Endodermal cell (in vitro differentiated cells): ENCODE data around the gene NKX2-3. TPM values are rescaled to one million over a fixed set of nuclear protein-coding genes. Genes with fewer than 3 reads are reported as not detected.

Source experiments
- DNase-seq: peaks from one replicate; pipeline ENCODE4 v3.0.0-alpha.2; 2017
- H3K27ac ChIP-seq: 2 replicates; pipeline ENCODE4 v1.5.1; 2013; ENCODE audit warnings: mild to moderate bottlenecking, low read depth, low read length, moderate library complexity
- H3K27me3 ChIP-seq: 2 replicates; pipeline ENCODE4 v1.6.1; 2013; ENCODE audit warnings: mild to moderate bottlenecking, low read length, moderate library complexity; ENCODE audit not compliant: insufficient read depth, control insufficient read depth, poor library complexity, severe bottlenecking
- H3K36me3 ChIP-seq: 2 replicates; pipeline ENCODE4 v1.7.0; 2013; ENCODE audit warnings: mild to moderate bottlenecking, low read length, moderate library complexity; ENCODE audit not compliant: control insufficient read depth, insufficient read depth
- H3K4me1 ChIP-seq: one replicate; pipeline ENCODE4 v1.7.0; 2013; ENCODE audit warnings: low read length; ENCODE audit not compliant: control insufficient read depth, insufficient read depth
- H3K4me3 ChIP-seq: 2 replicates; pipeline ENCODE4 v1.5.1; 2013; ENCODE audit warnings: mild to moderate bottlenecking, low read length, moderate library complexity
- H3K9ac ChIP-seq: 2 replicates; pipeline ENCODE4 v1.6.1; 2013; ENCODE audit warnings: mild to moderate bottlenecking, low read length, moderate library complexity; ENCODE audit not compliant: poor library complexity, severe bottlenecking; ENCODE audit errors: extremely low read depth
- H3K9me3 ChIP-seq: 2 replicates; pipeline ENCODE4 v1.6.1; 2013; ENCODE audit warnings: mild to moderate bottlenecking, low read length, moderate library complexity; ENCODE audit not compliant: control insufficient read depth
- H3K27ac Mint-ChIP-seq: 2 replicates; pipeline ENCODE4 v1.8.0; 2020; ENCODE audit warnings: mixed read lengths
- H3K27me3 Mint-ChIP-seq: 2 replicates; pipeline ENCODE4 v1.8.0; 2021; ENCODE audit warnings: mild to moderate bottlenecking, mixed read lengths; ENCODE audit not compliant: insufficient read depth
- H3K36me3 Mint-ChIP-seq: 2 replicates; pipeline ENCODE4 v1.8.0; 2020; ENCODE audit warnings: low read depth, mixed read lengths
- H3K4me1 Mint-ChIP-seq: 2 replicates; pipeline ENCODE4 v1.8.0; 2020; ENCODE audit warnings: mixed read lengths
- H3K4me3 Mint-ChIP-seq: 2 replicates; pipeline ENCODE4 v1.8.0; 2020; ENCODE audit warnings: mild to moderate bottlenecking, moderate library complexity, mixed read lengths
- H3K9me3 Mint-ChIP-seq: 2 replicates; pipeline ENCODE4 v1.8.0; 2020; ENCODE audit warnings: mild to moderate bottlenecking, mixed read lengths
- whole genome bisulfite sequencing, 2 experiments: methylation state at CpG; one replicate each; pipeline versions ENCODE4 v1.1.5 to v1.1.7; 2013; ENCODE audit warnings: missing lambda C conversion rate in 2 of 2, mixed read lengths in 1 of 2; ENCODE audit not compliant: insufficient coverage in 1 of 2, insufficient read length in 1 of 2; 5-methylcytosine and 5-hydroxymethylcytosine counted together
- total RNA-seq, 2 donors: library from RNA; stranded (reverse); fragmentation: NEBNext Ultra II Directional in 1 of 2; extraction: Animal tissue kit (Norgen Biotek cat#: 25700) in 1 of 2; gene quantifications; 2 replicates in 1 of 2; 3 replicates in 1 of 2; pipeline ENCODE4 v1.2.1, GENCODE V29; 2021
- TF ChIP-seq, protein P1 (sequence below): fragments of 200-600 bp; sonication (generic); conservative IDR thresholded peaks from 2 replicates; pipeline ENCODE4 v1.5.0; 2021; ENCODE audit warnings: antibody characterized with exemption, mild to moderate bottlenecking

The NKX2-3 gene
- total RNA-seq, 2 donors from 2014 or later: not detected

GRCh38 chr10:99533496-99534449 is 1.0 kb downstream of the NKX2-3 start:
- 10 to 12% methylated on average over 21 to 38 of the region's 38 CpGs for WGBS, 2 experiments
- Histone ChIP-seq H3K4me3 (no peak overlapping the region), H3K9ac (no peak overlapping the region), H3K36me3 (no peaks in the 10 kb centered on the region), H3K27ac (no peak overlapping the region), H3K27me3 (peaks cover 100% of the 10 kb centered on the region), H3K4me1 (peaks cover 6% of the 10 kb centered on the region), H3K9me3 (peaks cover 8% of the 10 kb centered on the region)
- Mint-ChIP-seq H3K36me3 (no peaks in the 10 kb centered on the region), H3K27me3 (peaks cover 98% of the 10 kb centered on the region), H3K27ac (no peak overlapping the region), H3K9me3 (peaks cover 1% of the 10 kb centered on the region), H3K4me1 (peaks cover 32% of the 10 kb centered on the region), H3K4me3 (peak overlapping the region; percentile 43)
- TF ChIP-seq, protein P1, sequence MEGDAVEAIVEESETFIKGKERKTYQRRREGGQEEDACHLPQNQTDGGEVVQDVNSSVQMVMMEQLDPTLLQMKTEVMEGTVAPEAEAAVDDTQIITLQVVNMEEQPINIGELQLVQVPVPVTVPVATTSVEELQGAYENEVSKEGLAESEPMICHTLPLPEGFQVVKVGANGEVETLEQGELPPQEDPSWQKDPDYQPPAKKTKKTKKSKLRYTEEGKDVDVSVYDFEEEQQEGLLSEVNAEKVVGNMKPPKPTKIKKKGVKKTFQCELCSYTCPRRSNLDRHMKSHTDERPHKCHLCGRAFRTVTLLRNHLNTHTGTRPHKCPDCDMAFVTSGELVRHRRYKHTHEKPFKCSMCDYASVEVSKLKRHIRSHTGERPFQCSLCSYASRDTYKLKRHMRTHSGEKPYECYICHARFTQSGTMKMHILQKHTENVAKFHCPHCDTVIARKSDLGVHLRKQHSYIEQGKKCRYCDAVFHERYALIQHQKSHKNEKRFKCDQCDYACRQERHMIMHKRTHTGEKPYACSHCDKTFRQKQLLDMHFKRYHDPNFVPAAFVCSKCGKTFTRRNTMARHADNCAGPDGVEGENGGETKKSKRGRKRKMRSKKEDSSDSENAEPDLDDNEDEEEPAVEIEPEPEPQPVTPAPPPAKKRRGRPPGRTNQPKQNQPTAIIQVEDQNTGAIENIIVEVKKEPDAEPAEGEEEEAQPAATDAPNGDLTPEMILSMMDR: no peak
- peak; percentile 55 for DNase-seq

GRCh38 chr10:99534450-99534938 is 1.8 kb downstream of the NKX2-3 start:
- WGBS, 2 experiments: 13 to 17% methylated on average over 3 to 25 of the region's 26 CpGs
- Mint-ChIP-seq H3K27me3 (peaks cover 98% of the 10 kb centered on the region), H3K9me3 (peaks cover 1% of the 10 kb centered on the region), H3K36me3 (no peaks in the 10 kb centered on the region), H3K27ac (no peak overlapping the region), H3K4me3 (peak overlapping the region; percentile 41), H3K4me1 (peaks cover 32% of the 10 kb centered on the region)
- H3K27me3 ChIP-seq: peaks cover 100% of the 10 kb centered on the region
- H3K27ac ChIP-seq: no peak overlapping the region
- H3K4me3 ChIP-seq: peak overlapping the region; percentile 53
- H3K9ac ChIP-seq: no peak overlapping the region
- TF ChIP-seq, protein P1: no peak
- DNase-seq: no peak
- no peaks in the 10 kb centered on the region for H3K36me3 ChIP-seq
- peaks cover 6% of the 10 kb centered on the region for H3K4me1 ChIP-seq
- peaks cover 8% of the 10 kb centered on the region for H3K9me3 ChIP-seq

- peaks cover 6% of the 10 kb centered on the region for H3K4me1 ChIP-seq
- no peak overlapping the region for H3K27ac Mint-ChIP-seq
- peak overlapping the region; percentile 41 for H3K4me3 Mint-ChIP-seq
- peak overlapping the region; percentile 53 for H3K4me3 ChIP-seq
- TF ChIP-seq, protein P1: peak; percentile 24
- H3K36me3 Mint-ChIP-seq: no peaks in the 10 kb centered on the region
- peaks cover 1% of the 10 kb centered on the region for H3K9me3 Mint-ChIP-seq
- peaks cover 27% of the 10 kb centered on the region for H3K4me1 Mint-ChIP-seq
- H3K36me3 ChIP-seq: no peaks in the 10 kb centered on the region
- WGBS, 2 experiments: 1% methylated on average over 32 to 100 of the region's 100 CpGs
- DNase-seq: peak; percentile 84
- peaks cover 98% of the 10 kb centered on the region for H3K27me3 Mint-ChIP-seq
- no peak overlapping the region for H3K27ac ChIP-seq
- peaks cover 100% of the 10 kb centered on the region for H3K27me3 ChIP-seq
- H3K9me3 ChIP-seq: peaks cover 8% of the 10 kb centered on the region
- H3K9ac ChIP-seq: no peak overlapping the region
These were observed 2.4 kb downstream of the NKX2-3 start for GRCh38 chr10:99534939-99535763.
